Measurements from ENCODE around the gene OR52E6.

OR52E6 gene

DNA sequence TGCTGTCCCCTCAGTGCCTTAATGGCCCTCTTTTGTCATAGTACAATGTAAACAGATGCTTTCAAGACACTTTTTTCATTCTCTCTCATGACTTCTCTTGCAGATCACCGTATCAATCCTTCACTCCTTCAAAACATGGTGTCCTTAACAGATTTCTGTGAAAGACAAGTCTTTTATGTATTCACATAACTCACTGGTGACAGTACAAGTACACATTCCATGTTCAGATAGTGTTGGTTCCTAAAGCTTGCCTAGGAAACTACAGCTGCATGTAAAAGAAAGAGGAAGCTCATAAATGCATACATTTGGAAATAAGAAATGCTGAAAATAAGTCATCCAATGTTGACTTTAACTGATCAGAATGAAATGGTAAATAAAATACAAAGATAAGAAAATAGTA lies 5.0 kb upstream of the OR52E6 start:
- no peak overlapping the region for H3K4me3 ChIP-seq (ENCODE audit: low read depth, low read length)
- TF ChIP-seq, protein P1, sequence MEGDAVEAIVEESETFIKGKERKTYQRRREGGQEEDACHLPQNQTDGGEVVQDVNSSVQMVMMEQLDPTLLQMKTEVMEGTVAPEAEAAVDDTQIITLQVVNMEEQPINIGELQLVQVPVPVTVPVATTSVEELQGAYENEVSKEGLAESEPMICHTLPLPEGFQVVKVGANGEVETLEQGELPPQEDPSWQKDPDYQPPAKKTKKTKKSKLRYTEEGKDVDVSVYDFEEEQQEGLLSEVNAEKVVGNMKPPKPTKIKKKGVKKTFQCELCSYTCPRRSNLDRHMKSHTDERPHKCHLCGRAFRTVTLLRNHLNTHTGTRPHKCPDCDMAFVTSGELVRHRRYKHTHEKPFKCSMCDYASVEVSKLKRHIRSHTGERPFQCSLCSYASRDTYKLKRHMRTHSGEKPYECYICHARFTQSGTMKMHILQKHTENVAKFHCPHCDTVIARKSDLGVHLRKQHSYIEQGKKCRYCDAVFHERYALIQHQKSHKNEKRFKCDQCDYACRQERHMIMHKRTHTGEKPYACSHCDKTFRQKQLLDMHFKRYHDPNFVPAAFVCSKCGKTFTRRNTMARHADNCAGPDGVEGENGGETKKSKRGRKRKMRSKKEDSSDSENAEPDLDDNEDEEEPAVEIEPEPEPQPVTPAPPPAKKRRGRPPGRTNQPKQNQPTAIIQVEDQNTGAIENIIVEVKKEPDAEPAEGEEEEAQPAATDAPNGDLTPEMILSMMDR (IDR thresholded peaks at IDR 0.05; ENCODE audit: low read depth, low read length) = no peak
- TF ChIP-seq, protein P2, sequence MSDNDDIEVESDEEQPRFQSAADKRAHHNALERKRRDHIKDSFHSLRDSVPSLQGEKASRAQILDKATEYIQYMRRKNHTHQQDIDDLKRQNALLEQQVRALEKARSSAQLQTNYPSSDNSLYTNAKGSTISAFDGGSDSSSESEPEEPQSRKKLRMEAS (IDR thresholded peaks at IDR 0.05; ENCODE audit: low read depth, low read length) = no peak
- TF ChIP-seq POLR2A (IDR thresholded peaks at IDR 0.05; ENCODE audit: extremely low read depth, insufficient read length) (no peak), MYC (IDR thresholded peaks at IDR 0.05; ENCODE audit: low read depth, low read length) (no peak)
- no peak for DNase-seq (ENCODE audit: low read depth)

DNA sequence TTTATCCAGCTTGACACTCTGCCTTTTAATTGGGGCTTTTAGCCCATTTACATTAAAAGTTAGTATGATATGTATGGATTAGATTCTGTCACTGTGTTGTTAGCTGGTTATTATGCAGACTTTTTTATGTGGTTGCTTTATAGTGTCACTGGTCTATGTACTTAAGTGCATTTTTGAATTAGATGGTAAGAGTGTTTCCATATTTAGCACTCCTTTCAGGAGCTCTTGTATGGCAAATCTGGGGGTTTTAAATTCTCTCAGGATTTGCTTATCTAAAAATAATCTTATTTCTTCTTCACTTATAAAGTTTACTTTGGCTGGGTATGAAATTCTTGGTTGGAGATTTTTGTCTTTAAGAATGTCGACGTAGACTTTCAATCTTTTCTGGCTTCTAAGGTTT lies 4.0 kb downstream of the OR52E6 start:
- no peak overlapping the region for H3K4me3 ChIP-seq (ENCODE audit: low read depth, low read length)
- TF ChIP-seq POLR2A (IDR thresholded peaks at IDR 0.05; ENCODE audit: extremely low read depth, insufficient read length) (no peak), MYC (IDR thresholded peaks at IDR 0.05; ENCODE audit: low read depth, low read length) (no peak)
- TF ChIP-seq, protein P1 (IDR thresholded peaks at IDR 0.05; ENCODE audit: low read depth, low read length) = no peak
- TF ChIP-seq, protein P2 (IDR thresholded peaks at IDR 0.05; ENCODE audit: low read depth, low read length) = no peak
- no peak for DNase-seq (ENCODE audit: low read depth)

DNA sequence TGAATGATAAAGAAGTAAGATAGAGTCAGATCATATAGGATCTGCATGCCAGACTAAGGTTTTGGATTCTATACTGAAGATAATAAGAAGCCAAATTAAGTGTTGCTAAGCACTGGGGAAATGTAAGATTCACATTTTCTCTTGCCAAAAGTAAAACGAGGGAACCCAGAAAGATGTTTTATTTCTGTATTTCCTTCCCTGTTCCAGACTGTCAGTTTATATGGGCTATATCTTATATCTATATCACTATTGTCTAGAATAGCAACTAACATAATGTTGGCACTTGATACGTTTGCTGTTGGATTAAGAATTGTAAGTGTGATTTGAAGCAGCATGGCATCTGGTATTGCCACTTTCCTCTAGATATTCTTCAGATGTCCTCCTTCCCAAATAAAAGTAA lies 8.3 kb downstream of the OR52E6 start:
- TF ChIP-seq POLR2A (IDR thresholded peaks at IDR 0.05; ENCODE audit: extremely low read depth, insufficient read length) (no peak), MYC (IDR thresholded peaks at IDR 0.05; ENCODE audit: low read depth, low read length) (no peak)
- TF ChIP-seq, protein P1 (IDR thresholded peaks at IDR 0.05; ENCODE audit: low read depth, low read length) = no peak
- TF ChIP-seq, protein P2 (IDR thresholded peaks at IDR 0.05; ENCODE audit: low read depth, low read length) = no peak
- H3K4me3 ChIP-seq (ENCODE audit: low read depth, low read length) = no peak overlapping the region

DNA sequence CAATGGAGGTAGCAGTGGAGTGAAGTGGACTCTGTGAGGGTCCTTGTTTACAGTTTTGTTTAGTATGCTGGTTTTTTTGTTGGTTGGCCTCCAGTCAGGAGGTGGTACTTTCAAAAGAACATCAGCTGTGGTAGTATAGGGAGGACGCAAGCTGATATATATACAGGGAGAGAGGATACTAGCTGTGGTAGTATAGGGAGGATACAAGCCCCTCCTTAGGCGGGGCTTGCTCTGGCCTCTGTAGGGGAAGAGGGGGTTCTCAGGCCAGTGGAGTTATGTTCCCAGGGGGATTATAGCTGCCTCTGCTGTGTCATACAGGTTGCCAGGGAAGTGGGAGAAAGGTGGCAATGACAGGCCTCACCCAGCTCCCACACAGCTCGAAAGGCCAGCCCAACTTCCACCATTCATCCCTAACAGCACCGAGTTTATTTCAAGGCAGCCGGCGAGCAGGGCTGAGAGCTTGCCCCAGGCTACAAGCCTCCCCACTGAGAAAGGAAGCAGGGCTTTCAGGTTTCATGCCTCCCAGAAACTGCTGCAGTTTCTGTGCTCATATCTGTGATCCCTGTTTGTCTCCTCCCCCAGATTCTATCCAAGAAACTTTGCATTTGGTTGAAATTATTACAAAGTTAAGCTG lies 10.4 kb downstream of the OR52E6 start:
- TF ChIP-seq POLR2A (IDR thresholded peaks at IDR 0.05; ENCODE audit: extremely low read depth, insufficient read length) (no peak), MYC (IDR thresholded peaks at IDR 0.05; ENCODE audit: low read depth, low read length) (no peak)
- TF ChIP-seq, protein P2 (IDR thresholded peaks at IDR 0.05; ENCODE audit: low read depth, low read length) = no peak
- TF ChIP-seq, protein P1 (IDR thresholded peaks at IDR 0.05; ENCODE audit: low read depth, low read length) = no peak
- no peak for DNase-seq (ENCODE audit: low read depth)
- no peak overlapping the region for H3K4me3 ChIP-seq (ENCODE audit: low read depth, low read length)

More for the DNA sequence above, 8.3 kb downstream of the OR52E6 start:
- DNase-seq (ENCODE audit: low read depth) = no peak

DNA sequence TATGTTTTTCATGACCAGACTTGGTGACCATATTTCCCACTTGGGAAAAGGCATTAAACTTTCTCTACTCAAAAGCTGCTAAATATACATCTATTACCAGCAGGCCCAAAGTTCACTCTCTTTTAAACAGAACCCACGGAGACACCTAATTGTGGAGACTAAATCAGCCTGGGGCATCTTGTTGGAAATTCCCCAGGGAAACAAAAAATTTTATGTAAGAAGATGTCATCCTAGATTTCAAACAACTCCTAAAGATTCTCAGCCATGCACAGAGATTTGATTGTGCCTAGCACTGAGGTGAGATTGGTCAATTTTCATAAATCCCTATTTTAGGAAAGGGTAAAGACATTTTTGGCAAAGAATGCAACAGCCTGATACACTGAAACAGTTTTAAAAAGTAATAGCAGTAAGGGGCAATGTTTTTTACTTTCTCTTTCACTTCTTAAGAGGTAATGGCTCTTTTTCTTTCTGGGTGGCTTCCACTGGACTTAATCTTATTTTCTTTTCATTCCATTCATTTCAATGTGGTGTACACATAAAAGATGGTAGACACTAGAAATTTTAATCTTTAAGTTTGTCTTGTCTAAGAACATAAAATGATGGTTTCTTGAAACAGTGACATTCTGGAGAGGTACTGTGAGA lies 23.3 kb downstream of the OR52E6 start:
- TF ChIP-seq, protein P2 (IDR thresholded peaks at IDR 0.05; ENCODE audit: low read depth, low read length) = no peak
- no peak for TF ChIP-seq MYC (IDR thresholded peaks at IDR 0.05; ENCODE audit: low read depth, low read length)
- TF ChIP-seq, protein P1 (IDR thresholded peaks at IDR 0.05; ENCODE audit: low read depth, low read length) = no peak
- no peak for DNase-seq (ENCODE audit: low read depth)
- H3K4me3 ChIP-seq (ENCODE audit: low read depth, low read length) = no peak overlapping the region

Data from NB4 (cell line).